PC-3 (cell line): ENCODE data around the gene NRSN2. TPM values are rescaled to one million over a fixed set of nuclear protein-coding genes. Genes with fewer than 3 reads are reported as not detected.

Experiments used
- ATAC-seq: fragments of 200-7000 bp; cut with Tn5 transposase; 2 replicates; pipeline ENCODE4 v1.9.1; 2020; ENCODE audit warnings: mild to moderate bottlenecking, moderate library complexity
- BruUV-seq: library from RNA; stranded (reverse); fragments of 400-500 nt; replicated peaks from 2 replicates; lab custom pipeline; 2021; lab: Mats Ljungman, UMichigan
- CTCF ChIA-PET: fragments of 300-600 bp; sonication (Branson Sonifier 250); formaldehyde crosslinking; loops from one replicate; lab custom pipeline; 2022; ENCODE audit warnings: antibody characterized with exemption; lab: Charles Lee
- POLR2A ChIA-PET: fragments of 300-600 bp; sonication (Branson Sonifier 250); formaldehyde crosslinking; loops from one replicate; lab custom pipeline; 2022; ENCODE audit warnings: antibody characterized with exemption; ENCODE audit not compliant: unreplicated experiment; lab: Charles Lee
- DNase-seq: peaks from one replicate; pipeline ENCODE4 v3.0.0-alpha.2; 2015
- H2AFZ ChIP-seq: fragments of 300-600 bp; sonication (generic); 2 replicates; pipeline ENCODE4 v1.6.0; 2016; ENCODE audit warnings: antibody characterized with exemption, low read length
- H3F3A ChIP-seq: fragments of 300-600 bp; sonication (generic); one replicate; pipeline ENCODE4 v1.6.0; 2017; ENCODE audit warnings: antibody characterized with exemption, low read length, control low read depth, mild to moderate bottlenecking; ENCODE audit not compliant: unreplicated experiment
- H3K27ac ChIP-seq: fragments of 300-600 bp; sonication (generic); 2 replicates; pipeline ENCODE4 v1.5.1; 2016; ENCODE audit warnings: mild to moderate bottlenecking, low read length
- H3K27me3 ChIP-seq: fragments of 300-600 bp; sonication (generic); 2 replicates; pipeline ENCODE4 v1.6.1; 2016; ENCODE audit warnings: low read length, mixed read lengths
- H3K36me3 ChIP-seq: fragments of 300-600 bp; sonication (generic); 2 replicates; pipeline ENCODE4 v1.6.1; 2016; ENCODE audit warnings: low read depth, mixed run types, low read length, mixed read lengths
- H3K4me1 ChIP-seq: fragments of 300-600 bp; sonication (generic); 2 replicates; pipeline ENCODE4 v1.5.1; 2016; ENCODE audit warnings: low read length; ENCODE audit not compliant: insufficient read depth
- H3K4me2 ChIP-seq: fragments of 300-600 bp; sonication (generic); 2 replicates; pipeline ENCODE4 v1.6.0; 2016; ENCODE audit warnings: low read length
- H3K4me3 ChIP-seq: fragments of 300-600 bp; sonication (generic); 2 replicates; pipeline ENCODE4 v1.5.1; 2016; ENCODE audit warnings: mild to moderate bottlenecking, low read length, mixed read lengths
- H3K79me2 ChIP-seq: fragments of 300-600 bp; sonication (generic); 2 replicates; pipeline ENCODE4 v1.6.1; 2017; ENCODE audit warnings: low read length, mixed read lengths
- H3K9ac ChIP-seq: fragments of 300-600 bp; sonication (generic); 2 replicates; pipeline ENCODE4 v1.6.0; 2016; ENCODE audit warnings: mild to moderate bottlenecking, low read length
- H3K9me2 ChIP-seq: fragments of 300-600 bp; sonication (generic); replicated peaks from 2 replicates; pipeline ENCODE4 v1.6.1; 2016; ENCODE audit warnings: mixed run types, low read length, mixed read lengths
- H3K9me3 ChIP-seq: fragments of 300-600 bp; sonication (generic); 2 replicates; pipeline ENCODE4 v1.6.1; 2016; ENCODE audit warnings: low read length, mixed read lengths
- H4K20me1 ChIP-seq: fragments of 300-600 bp; sonication (generic); 2 replicates; pipeline ENCODE4 v1.6.1; 2016; ENCODE audit warnings: low read length, mixed read lengths
- EZH2 ChIP-seq: fragments of 300-600 bp; sonication (generic); IDR thresholded peaks from one replicate; pipeline ENCODE4 v1.6.1; 2017; ENCODE audit warnings: antibody characterized with exemption, mild to moderate bottlenecking, low read length; ENCODE audit not compliant: unreplicated experiment
- EZH2phosphoT487 ChIP-seq: fragments of 300-600 bp; sonication (generic); IDR thresholded peaks from 2 replicates; pipeline ENCODE4 v1.6.1; 2018; ENCODE audit warnings: mild to moderate bottlenecking, antibody characterized with exemption, low read length, borderline replicate concordance
- intact Hi-C: fragments of 100-400 bp; cut with micrococcal nuclease; formaldehyde crosslinking; loops from 2 replicates; pipeline ENCODE4 v1.9.0; 2023
- total RNA-seq: library from RNA; depleted of rRNA; stranded (reverse); fragments of >200 nt; gene quantifications from 2 replicates; pipeline ENCODE4 v1.2.3, GENCODE V29; 2014
- TF ChIP-seq, protein P1 (sequence below): fragments of 300-600 bp; sonication (generic); conservative IDR thresholded peaks from 2 replicates; pipeline ENCODE4 v1.5.1; 2017; ENCODE audit warnings: antibody characterized with exemption, low read depth, mild to moderate bottlenecking, low read length

Gene NRSN2
- total RNA-seq, 1 experiment from 2014 or later, result 50.7 TPM

DNA sequence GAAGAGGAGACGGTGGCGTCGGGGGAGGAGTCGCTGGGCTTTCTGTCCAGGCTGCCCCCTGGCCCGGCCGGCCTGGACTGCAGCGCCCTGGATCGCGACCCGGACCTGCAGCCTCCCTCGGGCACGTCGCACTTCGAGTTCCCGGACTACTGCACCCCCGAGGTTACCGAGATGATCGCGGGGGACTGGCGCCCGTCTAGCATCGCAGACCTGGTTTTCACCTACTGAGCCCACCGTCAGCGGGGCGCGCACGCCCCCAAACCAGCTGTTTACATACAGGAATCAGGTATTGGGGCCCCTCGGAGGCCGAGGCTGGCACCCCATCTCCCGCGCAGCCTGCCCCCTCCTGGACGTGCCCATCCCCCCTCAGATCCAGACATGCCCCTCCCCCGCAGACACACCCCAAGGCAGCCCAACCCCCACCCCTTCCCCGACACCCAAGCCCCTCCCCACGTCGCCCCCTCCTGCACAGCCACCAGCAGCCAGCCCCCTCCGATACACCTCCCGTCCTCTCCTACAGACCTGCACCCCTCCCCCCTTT is 20.2 kb upstream of the NRSN2 start:
- no peaks in the 10 kb centered on the region for H3K9me3 ChIP-seq
- ATAC-seq, result 0 out of 2 replicates have a peak, but pooled peaks have one; percentile 0
- peak overlapping the region; percentile 61 for H3K9ac ChIP-seq
- H3K4me3 ChIP-seq, result peak overlapping the region; percentile 74
- H3F3A ChIP-seq, result no peaks in the 10 kb centered on the region
- H3K4me1 ChIP-seq, result peaks cover 33% of the 10 kb centered on the region
- H3K9me2 ChIP-seq, result no peaks in the 10 kb centered on the region
- peaks cover 26% of the 10 kb centered on the region for H3K79me2 ChIP-seq
- H3K4me2 ChIP-seq, result peak overlapping the region; percentile 90
- intact Hi-C loops, result loop anchor here (5.0 kb wide), 1 partner anchor 89 kb away; no protein-coding TSS in a partner anchor
- peak overlapping the region; percentile 68 for H2AFZ ChIP-seq
- TF ChIP-seq EZH2, result no peak
- TF ChIP-seq, protein P1, sequence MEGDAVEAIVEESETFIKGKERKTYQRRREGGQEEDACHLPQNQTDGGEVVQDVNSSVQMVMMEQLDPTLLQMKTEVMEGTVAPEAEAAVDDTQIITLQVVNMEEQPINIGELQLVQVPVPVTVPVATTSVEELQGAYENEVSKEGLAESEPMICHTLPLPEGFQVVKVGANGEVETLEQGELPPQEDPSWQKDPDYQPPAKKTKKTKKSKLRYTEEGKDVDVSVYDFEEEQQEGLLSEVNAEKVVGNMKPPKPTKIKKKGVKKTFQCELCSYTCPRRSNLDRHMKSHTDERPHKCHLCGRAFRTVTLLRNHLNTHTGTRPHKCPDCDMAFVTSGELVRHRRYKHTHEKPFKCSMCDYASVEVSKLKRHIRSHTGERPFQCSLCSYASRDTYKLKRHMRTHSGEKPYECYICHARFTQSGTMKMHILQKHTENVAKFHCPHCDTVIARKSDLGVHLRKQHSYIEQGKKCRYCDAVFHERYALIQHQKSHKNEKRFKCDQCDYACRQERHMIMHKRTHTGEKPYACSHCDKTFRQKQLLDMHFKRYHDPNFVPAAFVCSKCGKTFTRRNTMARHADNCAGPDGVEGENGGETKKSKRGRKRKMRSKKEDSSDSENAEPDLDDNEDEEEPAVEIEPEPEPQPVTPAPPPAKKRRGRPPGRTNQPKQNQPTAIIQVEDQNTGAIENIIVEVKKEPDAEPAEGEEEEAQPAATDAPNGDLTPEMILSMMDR, result peak; percentile 10; the same call in 1 of the 2 replicates
- TF ChIP-seq EZH2phosphoT487, result no peak
- ChIA-PET CTCF (no interaction called here), POLR2A (no interaction called here)
- BruUV-seq, result no TSS peak
- H3K27ac ChIP-seq, result no peak overlapping the region; the same call in 1 of the 2 replicates
- peak; percentile 37 for DNase-seq
- no peaks in the 10 kb centered on the region for H3K36me3 ChIP-seq
- H4K20me1 ChIP-seq, result peaks cover 5% of the 10 kb centered on the region
- no peaks in the 10 kb centered on the region for H3K27me3 ChIP-seq

DNA sequence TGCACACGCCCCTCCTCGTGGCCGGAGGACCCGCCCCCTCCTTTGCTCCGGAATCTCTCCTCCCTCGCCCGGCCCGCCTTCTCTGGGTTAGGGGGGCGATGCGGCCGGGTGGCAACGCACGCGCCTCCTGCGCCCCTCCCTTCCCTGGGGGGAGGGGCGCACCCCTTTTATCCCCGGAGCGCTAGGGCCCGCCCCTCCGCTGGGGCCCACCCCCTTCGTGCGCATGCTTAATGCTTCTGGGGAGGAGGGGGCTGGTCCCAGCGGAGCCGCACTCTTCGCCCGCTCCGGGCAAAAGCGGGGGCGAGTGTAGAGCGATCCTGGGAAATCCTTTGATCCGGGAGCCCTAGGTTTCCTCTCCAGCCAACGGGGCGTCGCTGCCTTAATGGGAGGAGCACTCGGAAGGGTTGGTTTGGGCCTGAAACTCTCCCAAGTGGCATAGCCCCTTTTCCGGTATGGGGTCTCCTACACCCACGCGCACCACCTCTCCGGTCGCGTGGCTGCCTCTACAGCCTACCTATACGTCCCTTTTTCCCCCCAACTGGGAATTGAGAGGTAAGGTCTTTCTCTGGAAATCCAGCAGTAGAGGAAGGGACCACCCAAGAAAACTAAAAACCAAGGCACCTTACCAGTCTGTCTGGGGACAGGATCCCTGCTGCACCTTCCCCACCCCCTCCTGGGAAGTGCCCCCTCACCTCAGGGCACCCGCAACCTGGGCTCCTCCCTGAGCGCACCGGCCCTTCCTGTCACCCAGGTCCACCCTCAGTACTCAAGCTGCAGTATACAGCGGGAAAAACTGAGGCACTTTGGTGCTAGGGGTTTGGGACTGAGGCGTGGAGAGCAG is 19.5 kb upstream of the NRSN2 start:
- intact Hi-C loops, result loop anchor here (5.0 kb wide), 1 partner anchor 90 kb away; no protein-coding TSS in a partner anchor
- Histone ChIP-seq H4K20me1 (peaks cover 5% of the 10 kb centered on the region), H3K27ac (peak overlapping the region; percentile 1; the same call in 1 of the 2 replicates)

More for the DNA sequence above, 19.5 kb upstream of the NRSN2 start:
- TF ChIP-seq, protein P1, result no peak
- TF ChIP-seq EZH2 (no peak), EZH2phosphoT487 (no peak)
- H3K36me3 ChIP-seq, result no peaks in the 10 kb centered on the region
- no peaks in the 10 kb centered on the region for H3K9me3 ChIP-seq
- BruUV-seq, result TSS peak; percentile 69
- ATAC-seq (peak; percentile 12), DNase-seq (peak; percentile 94)
- no peaks in the 10 kb centered on the region for H3K9me2 ChIP-seq
- peak overlapping the region; percentile 90 for H3K4me2 ChIP-seq
- CTCF ChIA-PET, result no interaction called here
- peak overlapping the region; percentile 61 for H3K9ac ChIP-seq
- H3K27me3 ChIP-seq, result no peaks in the 10 kb centered on the region
- peak overlapping the region; percentile 74 for H3K4me3 ChIP-seq
- peak overlapping the region; percentile 64 for H2AFZ ChIP-seq
- peaks cover 33% of the 10 kb centered on the region for H3K4me1 ChIP-seq
- POLR2A ChIA-PET, result no interaction called here
- no peaks in the 10 kb centered on the region for H3F3A ChIP-seq
- H3K79me2 ChIP-seq, result peaks cover 26% of the 10 kb centered on the region
